Hematopoietic multipotent progenitor cell treated with erythropoietin and hydrocortisone succinate and interleukin-3 and kit ligand, for 15 days (in vitro differentiated cells): ENCODE results near the gene FRMD4A.
"Not testable (repeated sequence)": the region's sequence is repeated elsewhere in the genome, so short reads cannot be mapped to it uniquely, and the experiment has no call there.

Experiments
- DNase-seq: peaks from one replicate; pipeline ENCODE4 v3.0.0-alpha.2; 2015; ENCODE audit warnings: low spot score

FRMD4A gene

DNA sequence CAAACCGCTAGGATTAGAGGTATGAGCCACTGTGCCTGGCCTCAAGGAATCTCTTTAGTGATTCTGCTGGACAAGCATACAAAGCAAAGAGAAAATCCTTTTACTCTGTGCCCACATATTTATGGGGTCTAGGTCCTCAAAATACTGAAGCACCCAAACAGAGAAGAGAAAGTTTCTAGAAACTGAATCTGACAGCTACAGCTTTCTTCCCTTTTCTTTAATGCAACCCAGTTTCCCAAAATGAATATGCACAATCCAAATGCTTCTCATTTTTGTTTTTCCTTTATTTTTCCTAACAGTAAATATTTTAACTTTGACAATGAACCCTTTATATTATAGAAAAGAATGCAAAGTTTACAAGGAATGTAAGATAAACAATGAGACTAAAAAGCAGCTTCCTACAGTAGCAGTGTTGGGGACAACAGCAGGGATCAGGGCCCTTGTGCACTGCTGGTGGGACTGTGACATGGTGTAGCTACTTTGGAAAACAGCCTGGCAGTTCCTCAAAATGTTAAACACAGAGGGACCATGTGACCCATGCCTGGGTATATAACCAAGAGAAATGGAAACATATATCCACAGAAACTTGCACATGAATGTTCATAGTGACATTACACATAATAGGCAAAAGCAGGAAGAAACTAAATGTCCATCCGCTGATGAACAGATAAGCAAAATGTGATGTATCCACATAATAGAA is 418.8 kb downstream of the FRMD4A start:
- DNase-seq, result no peak

DNA sequence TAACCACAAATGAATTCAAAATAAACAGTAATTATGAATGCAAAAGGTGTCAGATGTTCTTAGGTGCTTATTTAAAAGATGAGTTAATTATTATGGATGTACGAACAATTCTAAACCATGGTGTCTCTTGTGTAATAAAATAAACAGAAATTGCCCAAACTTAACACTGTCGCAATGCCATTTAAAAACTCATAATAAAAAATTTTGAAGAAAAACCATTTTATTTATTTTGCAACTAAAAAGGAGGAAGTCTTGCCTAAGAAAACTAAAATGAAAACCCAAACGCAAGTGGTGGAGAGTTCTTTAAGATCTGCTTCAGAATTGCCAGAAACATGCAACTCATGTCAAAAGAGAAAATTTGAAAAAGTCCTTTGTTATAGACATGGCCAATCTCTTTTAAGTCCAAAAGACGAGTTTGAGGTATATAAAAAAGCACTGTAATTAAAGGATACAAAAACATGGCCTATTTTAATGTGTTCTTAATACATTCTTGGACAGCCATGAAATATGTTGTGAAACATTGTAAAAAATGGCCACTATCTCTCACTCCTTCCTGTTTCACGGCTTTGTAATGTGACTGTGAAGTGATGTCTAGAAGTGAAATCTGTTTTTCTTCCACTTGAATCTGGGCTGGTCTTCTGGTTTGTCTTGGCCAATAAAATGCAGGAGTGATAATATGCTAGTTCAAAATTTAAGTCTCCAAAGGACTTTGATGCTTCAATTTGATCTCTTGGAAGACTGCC is 421.0 kb downstream of the FRMD4A start:
- no peak for DNase-seq

GRCh38 chr10:13908475-13908874 is 422.2 kb downstream of the FRMD4A start:
- no peak for DNase-seq

- no peak for DNase-seq
Measured at GRCh38 chr10:13907570-13907969, 423.2 kb downstream of the FRMD4A start.

DNA sequence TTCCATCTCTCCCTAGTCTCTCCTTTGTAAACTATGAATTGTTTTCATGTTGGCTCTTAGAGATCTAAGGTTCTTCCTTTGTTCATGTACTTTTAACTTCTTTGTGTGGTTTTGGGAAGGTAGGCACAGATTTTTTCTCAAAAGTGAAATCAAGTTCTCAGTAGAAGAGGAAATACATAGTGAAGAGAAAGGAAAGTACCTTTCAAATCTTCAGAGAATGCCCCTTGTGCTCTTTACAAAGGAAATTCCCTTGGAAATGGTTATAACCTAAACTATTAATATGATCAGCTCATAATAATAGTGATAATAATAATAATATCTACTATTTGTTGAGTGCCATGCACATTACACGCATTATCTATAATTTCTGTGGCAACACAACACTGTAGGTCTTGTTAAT is 425.4 kb downstream of the FRMD4A start:
- DNase-seq, result no peak

DNA sequence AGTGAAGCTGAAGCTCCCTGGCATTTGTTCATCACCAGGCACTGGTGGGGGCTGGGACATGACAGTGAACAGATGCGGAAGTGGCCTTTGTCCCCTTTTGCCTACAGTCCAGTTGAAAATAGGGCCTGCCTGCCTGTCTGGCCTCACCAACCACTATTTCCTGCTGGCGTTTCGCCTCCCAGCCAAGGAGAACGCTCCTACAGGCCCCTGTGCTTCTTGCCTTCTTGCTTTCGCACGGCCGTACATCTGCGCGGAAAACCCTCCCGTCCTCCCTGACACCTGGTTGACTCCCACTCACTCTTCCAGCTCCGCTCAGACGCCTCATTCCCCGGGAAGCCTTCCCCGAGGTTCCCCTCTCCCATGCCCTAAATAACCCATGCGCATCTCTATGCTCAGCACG is 426.7 kb downstream of the FRMD4A start:
- no peak for DNase-seq

DNA sequence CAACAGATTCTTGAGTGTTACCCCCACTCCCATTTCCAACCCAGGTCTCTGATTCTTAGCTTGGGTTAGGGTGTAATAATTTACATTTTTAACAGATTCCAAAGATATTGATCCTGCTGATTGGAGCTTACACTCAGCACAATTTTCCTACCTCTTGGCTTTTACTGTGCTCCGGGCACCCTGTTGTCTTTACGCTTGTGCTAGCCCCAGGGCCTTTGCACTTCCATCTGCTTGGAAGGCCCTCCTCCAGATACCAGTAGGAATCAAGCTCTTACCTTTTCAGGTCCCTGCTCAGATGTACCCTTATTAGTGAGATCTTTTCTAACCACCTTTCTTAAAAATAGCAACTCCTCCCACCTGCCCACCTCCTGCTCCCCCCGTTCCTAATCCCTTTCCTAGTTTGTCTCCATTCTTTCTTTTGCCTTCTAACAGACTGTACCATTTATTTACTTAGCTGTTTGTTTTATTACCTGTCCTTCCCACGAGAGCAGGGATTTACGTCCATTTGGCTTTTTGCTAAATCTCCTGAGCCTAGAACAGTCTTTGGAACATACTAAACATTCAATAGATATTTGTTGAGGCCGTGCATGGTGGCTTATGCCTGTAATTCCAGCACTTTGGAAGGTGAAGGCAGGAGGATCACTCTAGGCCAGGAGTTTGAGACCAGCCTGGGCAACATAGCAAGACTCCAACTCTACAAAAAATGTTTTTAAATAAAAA is 427.7 kb downstream of the FRMD4A start:
- DNase-seq, result no peak

DNA sequence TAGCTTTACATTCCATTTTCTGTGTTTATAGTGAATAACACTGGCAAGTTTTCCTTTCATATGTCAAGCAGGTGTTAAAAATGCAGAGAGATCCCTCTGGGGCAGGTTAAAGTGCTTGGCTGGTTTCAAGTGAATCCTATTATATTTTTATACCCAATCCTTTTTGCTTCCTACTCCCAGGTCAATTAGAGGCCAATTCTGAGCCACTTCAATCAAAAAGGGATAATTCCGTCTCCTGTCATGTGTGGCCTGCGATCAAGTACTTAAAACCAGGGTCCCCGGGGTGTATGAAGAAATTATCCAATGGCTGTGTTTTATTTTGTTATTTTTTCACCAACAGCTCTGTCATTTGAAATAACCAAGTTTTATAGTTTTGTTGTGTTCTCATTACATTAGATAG is 430.8 kb downstream of the FRMD4A start:
- no peak for DNase-seq

DNA sequence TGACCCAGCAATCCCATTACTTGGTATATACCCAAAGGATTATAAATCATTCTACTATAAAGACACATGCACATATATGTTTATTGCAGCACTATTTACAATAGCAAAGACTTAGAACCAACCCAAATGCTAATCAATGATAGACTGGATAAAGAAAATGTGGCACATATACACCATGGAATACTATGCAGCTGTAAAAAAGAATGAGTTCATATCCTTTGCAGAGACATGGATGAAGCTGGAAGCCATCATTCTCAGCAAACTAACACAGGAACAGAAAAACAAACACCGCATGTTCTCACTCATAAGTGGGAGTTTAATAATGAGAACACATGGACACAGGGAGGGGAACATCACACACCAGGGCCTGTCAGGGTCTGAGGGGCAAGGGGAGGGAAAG is 434.6 kb downstream of the FRMD4A start:
- DNase-seq, result not testable (repeated sequence)

GRCh38 chr10:13894412-13895093 is 436.2 kb downstream of the FRMD4A start:
- DNase-seq, result no peak

- DNase-seq, result no peak
Measured at GRCh38 chr10:13893926-13894325, 436.8 kb downstream of the FRMD4A start.

DNA sequence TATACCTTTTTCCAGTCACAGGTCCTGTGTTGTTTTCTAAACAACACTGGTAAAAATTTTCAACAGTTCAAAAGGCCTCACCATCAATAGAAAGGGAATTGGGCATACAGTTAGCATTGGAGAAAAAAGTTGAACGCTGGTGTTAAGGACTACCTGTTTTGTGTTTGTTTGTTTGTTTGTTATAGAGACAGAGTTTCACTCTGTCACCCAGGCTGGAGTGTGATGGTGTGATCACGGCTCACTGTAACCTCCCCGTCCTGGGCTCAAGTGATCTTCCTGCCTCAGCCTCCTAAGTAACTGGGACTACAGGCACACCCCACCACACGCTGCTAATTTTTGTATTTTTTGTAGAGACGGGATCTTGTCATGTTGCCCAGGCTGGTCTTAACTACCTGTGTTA is 437.9 kb downstream of the FRMD4A start:
- DNase-seq, result no peak

DNA sequence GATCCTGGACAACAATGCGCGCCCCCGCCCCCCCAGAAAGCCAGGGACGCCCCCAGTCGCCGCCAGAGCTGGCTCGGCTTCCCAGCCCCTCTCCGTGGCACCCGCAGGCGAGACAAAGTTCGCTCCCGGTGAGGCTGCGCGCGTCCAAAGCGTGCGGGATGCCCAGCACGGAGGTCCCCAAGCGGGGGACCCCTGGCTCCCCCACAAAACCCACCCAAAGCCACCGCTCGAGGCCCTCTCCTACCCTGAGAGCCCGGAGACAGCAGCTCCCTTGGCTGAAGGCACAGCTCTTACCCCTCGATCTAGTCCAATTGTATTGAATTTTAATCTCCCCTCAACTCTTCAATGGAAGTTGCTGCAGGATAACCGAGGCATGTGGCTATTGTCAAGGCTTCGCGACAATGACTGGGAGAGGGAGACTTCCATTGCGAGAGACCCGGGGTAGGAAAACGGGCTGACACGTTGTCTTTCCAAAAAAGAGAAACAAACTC is 438.7 kb downstream of the FRMD4A start:
- DNase-seq, result no peak

DNA sequence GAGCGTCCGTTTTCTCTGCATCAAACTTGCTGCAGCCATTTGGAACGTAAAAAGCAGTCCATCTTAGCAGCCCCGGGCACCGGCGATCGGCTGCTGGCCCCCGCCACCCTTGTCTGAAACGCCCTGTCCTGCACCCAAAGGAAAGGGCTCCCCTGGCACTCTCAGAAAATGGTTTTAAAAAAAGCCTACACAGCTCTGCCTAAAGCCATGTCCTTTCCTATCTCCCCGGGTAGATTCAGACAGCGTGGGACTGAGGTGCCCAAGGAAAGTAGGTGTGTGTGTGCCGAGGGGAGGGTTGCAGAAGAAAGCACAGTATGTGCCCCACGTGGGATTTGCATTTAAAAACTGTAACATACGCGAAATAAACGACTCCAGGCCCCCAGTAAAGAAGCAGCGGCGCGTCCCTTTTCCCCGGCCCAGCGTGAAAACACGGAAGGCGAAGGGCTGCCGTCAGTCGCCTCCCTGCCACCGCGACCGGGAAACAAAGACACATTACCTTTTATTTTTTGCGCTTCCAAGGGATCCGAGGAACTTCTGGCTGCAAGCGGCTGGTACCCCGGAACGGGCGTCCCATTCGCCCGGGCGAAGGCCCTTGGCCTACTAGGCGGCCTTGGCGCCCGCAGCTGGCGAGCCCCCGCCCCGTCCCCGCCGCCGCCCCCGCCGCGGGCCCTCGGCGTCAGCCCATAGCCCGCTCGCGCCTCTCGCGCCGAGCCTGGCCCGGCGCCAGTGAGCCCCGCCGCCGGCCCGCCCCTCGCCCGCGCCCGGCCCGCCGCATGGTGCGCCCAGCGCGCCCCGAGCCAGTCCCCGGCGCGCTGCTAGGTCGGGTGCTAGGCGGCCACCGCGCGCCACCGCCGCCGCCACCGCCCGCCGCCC is 439.4 kb downstream of the FRMD4A start:
- no peak for DNase-seq

DNA sequence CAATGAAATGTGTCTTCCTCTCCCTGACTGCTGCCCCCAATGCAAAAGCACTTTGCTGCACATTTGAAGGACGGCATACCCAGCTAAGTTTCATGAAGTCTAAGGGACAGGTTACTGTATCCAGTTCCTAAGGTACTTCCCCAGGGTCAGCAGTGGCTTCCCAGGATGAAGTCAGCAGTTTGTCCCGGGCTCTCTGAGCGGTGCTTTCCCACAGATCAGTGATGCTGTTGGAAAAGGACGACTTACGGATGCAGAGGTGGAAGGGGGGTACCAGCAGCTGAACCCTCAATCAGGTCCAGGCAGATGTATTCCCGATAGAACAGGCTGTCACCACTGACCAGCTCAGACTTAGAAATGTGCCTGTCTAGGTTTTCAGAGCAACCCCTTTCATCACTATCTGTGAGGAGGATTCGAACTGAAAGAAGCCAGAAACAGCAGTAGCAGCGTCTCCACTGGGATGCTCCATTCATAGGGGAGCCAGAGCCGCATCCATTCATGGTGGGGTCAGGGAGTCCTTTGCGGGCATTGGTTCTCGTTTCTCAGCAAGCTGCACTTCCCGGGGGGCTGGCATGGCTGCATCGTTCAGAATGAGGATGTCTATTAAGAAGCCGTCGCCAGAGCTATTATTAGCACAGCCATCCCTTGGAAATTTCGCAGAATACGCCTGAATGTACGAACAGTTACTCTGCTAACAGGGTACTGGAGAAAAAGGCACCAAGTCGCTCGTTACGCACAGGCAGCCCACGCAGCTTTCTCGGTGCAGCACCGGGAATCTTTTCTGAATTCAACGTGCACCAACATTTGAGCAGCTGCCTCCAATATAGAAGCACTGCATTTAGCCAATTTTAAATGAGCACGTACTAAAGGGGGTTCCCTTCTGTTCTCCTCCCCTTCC is 440.2 kb downstream of the FRMD4A start:
- DNase-seq, result no peak

GRCh38 chr10:13887761-13888160 is 443.0 kb downstream of the FRMD4A start:
- DNase-seq, result no peak

GRCh38 chr10:13885238-13885990 is 445.3 kb downstream of the FRMD4A start:
- no peak for DNase-seq

- DNase-seq, result no peak
Measured at GRCh38 chr10:13883636-13884444, 446.9 kb downstream of the FRMD4A start.
